ENCODE results near the gene CDC42BPA.

CDC42BPA gene

DNA sequence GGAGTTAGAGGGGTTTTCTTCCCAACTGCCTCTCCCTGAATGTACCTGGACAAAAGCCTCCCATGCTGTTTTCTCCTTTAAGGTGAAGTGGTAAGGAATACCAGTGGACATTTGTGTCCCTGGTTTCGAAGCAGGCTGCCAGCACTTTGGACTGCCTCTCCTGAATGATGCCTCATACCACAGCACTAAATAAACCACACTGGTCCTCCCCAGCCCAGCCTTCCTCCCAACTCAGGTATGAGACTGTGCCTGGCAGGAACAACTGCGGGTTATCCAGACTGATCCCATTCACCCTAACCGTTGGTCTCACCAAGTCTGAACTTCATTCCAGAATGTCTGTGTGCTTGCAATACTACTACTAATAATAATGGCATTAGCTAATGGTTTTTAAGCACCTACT is 368.9 kb downstream of the CDC42BPA start:
- Histone ChIP-seq H3K9ac (ENCODE audit: low read depth, low read length) (no peak overlapping the region), H3K4me1 (ENCODE audit: insufficient read depth, low read length) (no peaks in the 10 kb centered on the region), H3K27me3 (ENCODE audit: insufficient read depth, low read length, poor library complexity) (no peaks in the 10 kb centered on the region), H3K79me2 (ENCODE audit: insufficient read depth, low read length) (peaks cover 51% of the 10 kb centered on the region), H4K20me1 (ENCODE audit: insufficient read depth, low read length) (peaks cover 19% of the 10 kb centered on the region; the same call in 1 of the 2 replicates), H3K27ac (ENCODE audit: low read length) (no peak overlapping the region), H3K9me3 (ENCODE audit: insufficient read depth, low read length, severe bottlenecking) (no peaks in the 10 kb centered on the region), H3K4me3 (ENCODE audit: low read depth in 1 of 2, low read length in 2 of 2) (no peak overlapping the region), H3K36me3 (ENCODE audit: insufficient read depth, low read length) (no peaks in the 10 kb centered on the region), H3K4me2 (ENCODE audit: insufficient read depth, low read length) (no peak overlapping the region), H2AFZ (ENCODE audit: low read depth, low read length) (no peak overlapping the region)
- ATAC-seq (ENCODE audit: insufficient read depth, low read depth) (no peak), DNase-seq (no peak)
- no peak for TF ChIP-seq EZH2 (IDR thresholded peaks at IDR 0.05; ENCODE audit: borderline replicate concordance, low read depth, low read length, severe bottlenecking)
- TF ChIP-seq, protein P1, sequence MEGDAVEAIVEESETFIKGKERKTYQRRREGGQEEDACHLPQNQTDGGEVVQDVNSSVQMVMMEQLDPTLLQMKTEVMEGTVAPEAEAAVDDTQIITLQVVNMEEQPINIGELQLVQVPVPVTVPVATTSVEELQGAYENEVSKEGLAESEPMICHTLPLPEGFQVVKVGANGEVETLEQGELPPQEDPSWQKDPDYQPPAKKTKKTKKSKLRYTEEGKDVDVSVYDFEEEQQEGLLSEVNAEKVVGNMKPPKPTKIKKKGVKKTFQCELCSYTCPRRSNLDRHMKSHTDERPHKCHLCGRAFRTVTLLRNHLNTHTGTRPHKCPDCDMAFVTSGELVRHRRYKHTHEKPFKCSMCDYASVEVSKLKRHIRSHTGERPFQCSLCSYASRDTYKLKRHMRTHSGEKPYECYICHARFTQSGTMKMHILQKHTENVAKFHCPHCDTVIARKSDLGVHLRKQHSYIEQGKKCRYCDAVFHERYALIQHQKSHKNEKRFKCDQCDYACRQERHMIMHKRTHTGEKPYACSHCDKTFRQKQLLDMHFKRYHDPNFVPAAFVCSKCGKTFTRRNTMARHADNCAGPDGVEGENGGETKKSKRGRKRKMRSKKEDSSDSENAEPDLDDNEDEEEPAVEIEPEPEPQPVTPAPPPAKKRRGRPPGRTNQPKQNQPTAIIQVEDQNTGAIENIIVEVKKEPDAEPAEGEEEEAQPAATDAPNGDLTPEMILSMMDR (IDR thresholded peaks at IDR 0.05; ENCODE audit: borderline replicate concordance, extremely low read depth, low read length, poor library complexity, severe bottlenecking): no peak

DNA sequence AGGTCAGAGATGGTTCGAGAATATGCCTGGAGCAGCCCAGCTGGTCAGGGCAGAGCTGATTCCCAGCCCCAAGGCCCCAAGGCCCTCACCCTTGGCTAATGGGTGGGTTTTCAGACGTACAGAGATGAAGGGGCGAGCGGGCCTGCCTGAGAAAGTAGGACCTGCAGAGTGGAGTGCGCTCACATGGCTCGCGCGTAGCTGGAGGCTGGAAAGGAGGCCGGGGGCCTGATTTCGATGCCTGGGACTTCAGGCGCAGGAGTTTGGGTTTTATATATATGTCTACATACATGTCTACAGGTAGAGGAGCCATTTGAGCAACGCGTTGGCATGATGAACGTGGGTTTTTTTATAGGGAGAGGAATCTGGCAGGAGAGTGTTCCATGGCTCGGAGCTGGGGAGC is 369.3 kb downstream of the CDC42BPA start:
- H3K36me3 ChIP-seq (ENCODE audit: insufficient read depth, low read length): no peaks in the 10 kb centered on the region
- peaks cover 19% of the 10 kb centered on the region; the same call in 1 of the 2 replicates for H4K20me1 ChIP-seq (ENCODE audit: insufficient read depth, low read length)
- H2AFZ ChIP-seq (ENCODE audit: low read depth, low read length): no peak overlapping the region
- H3K4me2 ChIP-seq (ENCODE audit: insufficient read depth, low read length): no peak overlapping the region
- no peak for ATAC-seq (ENCODE audit: insufficient read depth, low read depth)
- DNase-seq: no peak
- peaks cover 49% of the 10 kb centered on the region for H3K79me2 ChIP-seq (ENCODE audit: insufficient read depth, low read length)
- TF ChIP-seq EZH2 (IDR thresholded peaks at IDR 0.05; ENCODE audit: borderline replicate concordance, low read depth, low read length, severe bottlenecking): no peak
- TF ChIP-seq, protein P1 (IDR thresholded peaks at IDR 0.05; ENCODE audit: borderline replicate concordance, extremely low read depth, low read length, poor library complexity, severe bottlenecking): no peak
- H3K9ac ChIP-seq (ENCODE audit: low read depth, low read length): no peak overlapping the region
- H3K27me3 ChIP-seq (ENCODE audit: insufficient read depth, low read length, poor library complexity): no peaks in the 10 kb centered on the region
- no peak overlapping the region for H3K4me3 ChIP-seq (ENCODE audit: low read depth in 1 of 2, low read length in 2 of 2)
- no peak overlapping the region for H3K27ac ChIP-seq (ENCODE audit: low read length)
- no peaks in the 10 kb centered on the region for H3K4me1 ChIP-seq (ENCODE audit: insufficient read depth, low read length)
- H3K9me3 ChIP-seq (ENCODE audit: insufficient read depth, low read length, severe bottlenecking): no peaks in the 10 kb centered on the region

DNA sequence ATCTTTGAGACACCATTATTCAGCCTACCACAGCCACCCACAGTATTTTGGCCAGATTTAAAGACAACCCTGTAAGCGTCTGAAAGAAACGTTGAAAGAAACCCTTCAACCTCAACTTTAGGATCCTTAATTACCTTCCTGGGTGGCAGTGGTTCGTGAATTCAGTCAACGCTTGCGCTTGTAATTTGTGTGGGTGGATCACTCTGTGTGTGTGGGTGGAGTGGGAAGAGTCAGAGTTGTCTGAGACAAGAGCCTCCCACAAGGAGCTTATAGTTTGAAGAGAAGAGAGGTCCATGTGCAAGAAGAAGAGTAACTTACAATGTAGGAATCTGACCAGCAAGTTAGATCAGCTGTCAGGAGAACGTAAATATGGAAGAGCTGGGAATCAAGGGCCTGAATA is 369.8 kb downstream of the CDC42BPA start:
- Histone ChIP-seq H3K4me1 (ENCODE audit: insufficient read depth, low read length) (no peaks in the 10 kb centered on the region), H2AFZ (ENCODE audit: low read depth, low read length) (no peak overlapping the region), H3K36me3 (ENCODE audit: insufficient read depth, low read length) (no peaks in the 10 kb centered on the region), H3K79me2 (ENCODE audit: insufficient read depth, low read length) (peaks cover 53% of the 10 kb centered on the region), H4K20me1 (ENCODE audit: insufficient read depth, low read length) (peaks cover 23% of the 10 kb centered on the region; the same call in 1 of the 2 replicates), H3K4me3 (ENCODE audit: low read depth in 1 of 2, low read length in 2 of 2) (no peak overlapping the region), H3K27me3 (ENCODE audit: insufficient read depth, low read length, poor library complexity) (no peaks in the 10 kb centered on the region), H3K9me3 (ENCODE audit: insufficient read depth, low read length, severe bottlenecking) (no peaks in the 10 kb centered on the region), H3K27ac (ENCODE audit: low read length) (no peak overlapping the region), H3K4me2 (ENCODE audit: insufficient read depth, low read length) (no peak overlapping the region), H3K9ac (ENCODE audit: low read depth, low read length) (no peak overlapping the region)
- TF ChIP-seq, protein P1 (IDR thresholded peaks at IDR 0.05; ENCODE audit: borderline replicate concordance, extremely low read depth, low read length, poor library complexity, severe bottlenecking): no peak
- TF ChIP-seq EZH2 (IDR thresholded peaks at IDR 0.05; ENCODE audit: borderline replicate concordance, low read depth, low read length, severe bottlenecking): no peak
- no peak for DNase-seq
- ATAC-seq (ENCODE audit: insufficient read depth, low read depth): no peak

DNA sequence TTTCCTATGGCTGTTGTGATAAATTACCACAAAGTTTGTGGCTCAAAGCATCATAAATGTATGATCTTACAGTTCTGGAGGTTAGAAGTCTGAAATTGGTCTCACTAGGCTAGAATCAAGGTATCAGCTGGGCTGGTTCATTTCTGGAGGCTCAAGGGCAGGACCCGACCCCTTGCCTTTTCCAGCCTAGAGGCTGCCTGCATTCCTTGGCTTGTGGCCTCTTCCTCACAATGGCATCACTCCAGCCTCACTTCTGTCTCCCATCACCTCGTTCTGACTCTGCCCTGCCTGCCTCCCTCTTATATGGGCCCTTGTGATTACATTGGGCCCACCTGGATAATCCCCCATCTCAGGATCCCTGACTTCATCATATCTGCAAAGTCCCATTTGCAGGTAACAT is 370.2 kb downstream of the CDC42BPA start:
- no peak for TF ChIP-seq EZH2 (IDR thresholded peaks at IDR 0.05; ENCODE audit: borderline replicate concordance, low read depth, low read length, severe bottlenecking)
- TF ChIP-seq, protein P1 (IDR thresholded peaks at IDR 0.05; ENCODE audit: borderline replicate concordance, extremely low read depth, low read length, poor library complexity, severe bottlenecking): no peak
- Histone ChIP-seq H3K9me3 (ENCODE audit: insufficient read depth, low read length, severe bottlenecking) (no peaks in the 10 kb centered on the region), H3K9ac (ENCODE audit: low read depth, low read length) (no peak overlapping the region), H3K4me3 (ENCODE audit: low read depth in 1 of 2, low read length in 2 of 2) (no peak overlapping the region), H3K27me3 (ENCODE audit: insufficient read depth, low read length, poor library complexity) (no peaks in the 10 kb centered on the region), H3K4me1 (ENCODE audit: insufficient read depth, low read length) (no peaks in the 10 kb centered on the region), H3K79me2 (ENCODE audit: insufficient read depth, low read length) (peaks cover 55% of the 10 kb centered on the region), H2AFZ (ENCODE audit: low read depth, low read length) (no peak overlapping the region), H3K27ac (ENCODE audit: low read length) (no peak overlapping the region), H4K20me1 (ENCODE audit: insufficient read depth, low read length) (peaks cover 23% of the 10 kb centered on the region; the same call in 1 of the 2 replicates), H3K36me3 (ENCODE audit: insufficient read depth, low read length) (no peaks in the 10 kb centered on the region), H3K4me2 (ENCODE audit: insufficient read depth, low read length) (no peak overlapping the region)
- DNase-seq: no peak
- ATAC-seq (ENCODE audit: insufficient read depth, low read depth): no peak
